K562 (cell line): ENCODE measurements around the gene ARHGAP12. TPM values are rescaled to one million over a fixed set of nuclear protein-coding genes. Genes with fewer than 3 reads are reported as not detected.

Experiments used
- ATAC-seq: fragments of 200-7000 bp; cut with Tn5 transposase; 3 replicates; pipeline ENCODE4 v1.9.1; 2020; ENCODE audit warnings: moderate library complexity
- BruUV-seq: library from RNA; stranded (reverse); fragments of 400-500 nt; replicated peaks from 2 replicates; lab custom pipeline; 2021; lab: Mats Ljungman, UMichigan
- CTCF ChIA-PET: fragments of 300-600 bp; formaldehyde crosslinking; extraction: SDS; loops from one replicate; lab custom pipeline; 2021; ENCODE audit warnings: low intra/inter-chr PET ratio; lab: Yijun Ruan, JAX
- POLR2A ChIA-PET: fragments of 300-600, 350-650 bp; sonication (Branson Sonifier 250); formaldehyde crosslinking; extraction: SDS; loops from one replicate; lab custom pipeline; 2021; ENCODE audit warnings: antibody characterized with exemption, inconsistent platforms; lab: Yijun Ruan, JAX
- DNase-seq, 4 experiments: peaks; one replicate each; pipeline versions ENCODE4 v3.0.0 to v3.0.0-alpha.2; 2011 to 2018; ENCODE audit warnings: low spot score in 3 of 4, mixed read lengths in 3 of 4; ENCODE audit errors: extremely low read depth in 1 of 4
- FAIRE-seq: peaks from 2 replicates; lab custom pipeline; 2011; peaks lifted over from hg19 to GRCh38; lab: Jason Lieb, UNC
- H2AFZ ChIP-seq: 2 replicates; pipeline ENCODE4 v1.6.0; 2011; ENCODE audit warnings: low read depth, low read length, control low read depth, inconsistent platforms
- H3K27ac ChIP-seq: fragments of 200-600 bp; 3 replicates; pipeline ENCODE4 v1.8.0; 2011; ENCODE audit warnings: low read depth, mild to moderate bottlenecking, control low read depth, inconsistent platforms, low read length, moderate library complexity, mixed read lengths; ENCODE audit errors: extremely low read depth
- H3K27me3 ChIP-seq, 2 experiments: fragments of 300-600 bp in 1 of 2; 2 replicates in 1 of 2; 3 replicates in 1 of 2; pipeline versions ENCODE4 v1.6.0 to v1.8.0; 2011; ENCODE audit warnings: inconsistent platforms in 2 of 2, low read length in 2 of 2, mild to moderate bottlenecking in 1 of 2, mixed read lengths in 1 of 2, moderate library complexity in 1 of 2; ENCODE audit not compliant: control insufficient read depth in 2 of 2, insufficient read depth in 2 of 2
- H3K36me3 ChIP-seq: fragments of 300-600 bp; 3 replicates; pipeline ENCODE4 v1.8.0; 2011; ENCODE audit warnings: mild to moderate bottlenecking, low read length, inconsistent platforms; ENCODE audit not compliant: control insufficient read depth, insufficient read depth
- H3K4me1 ChIP-seq, 2 experiments: fragments of 200-600 bp in 1 of 2; replicated peaks in 1 of 2; 2 replicates in 1 of 2; 3 replicates in 1 of 2; pipeline versions ENCODE4 v1.5.1 to v1.8.0; 2011; ENCODE audit warnings: inconsistent platforms in 2 of 2, low read length in 2 of 2, mild to moderate bottlenecking in 1 of 2, mixed read lengths in 1 of 2, moderate library complexity in 1 of 2; ENCODE audit not compliant: control insufficient read depth in 2 of 2, insufficient read depth in 2 of 2
- H3K4me2 ChIP-seq: 2 replicates; pipeline ENCODE4 v1.6.1; 2011; ENCODE audit warnings: low read length, control low read depth, inconsistent platforms, mixed read lengths; ENCODE audit not compliant: insufficient read depth
- H3K4me3 ChIP-seq: fragments of 200-600 bp; sonication (generic), shearing (Covaris generic); 2 replicates; pipeline ENCODE4 v1.5.1; 2016; ENCODE audit warnings: control low read depth, inconsistent platforms
- H3K79me2 ChIP-seq: fragments of 200-600 bp; 3 replicates; pipeline ENCODE4 v1.8.0; 2011; ENCODE audit warnings: low read length, inconsistent platforms; ENCODE audit not compliant: control insufficient read depth, insufficient read depth
- H3K9ac ChIP-seq, 2 experiments: 2 replicates each; pipeline versions ENCODE4 v1.6.0 to v1.6.1; 2011; ENCODE audit warnings: low read depth in 2 of 2, low read length in 2 of 2, control low read depth in 1 of 2, inconsistent platforms in 1 of 2, mild to moderate bottlenecking in 1 of 2, mixed read lengths in 1 of 2; ENCODE audit not compliant: insufficient read depth in 1 of 2
- H3K9me1 ChIP-seq: one replicate; pipeline ENCODE4 v1.6.0; 2011; ENCODE audit warnings: inconsistent platforms, mild to moderate bottlenecking, low read length, moderate library complexity; ENCODE audit not compliant: control insufficient read depth, insufficient read depth
- H3K9me3 ChIP-seq: replicated peaks from 2 replicates; pipeline ENCODE4 v1.5.1; 2011; ENCODE audit warnings: low read depth, low read length, inconsistent platforms; ENCODE audit not compliant: control insufficient read depth, insufficient read depth
- H4K20me1 ChIP-seq: replicated peaks from 2 replicates; pipeline ENCODE4 v1.6.1; 2011; ENCODE audit warnings: low read length, inconsistent platforms, mixed read lengths; ENCODE audit not compliant: control insufficient read depth, insufficient read depth
- ATF7 ChIP-seq: fragments of 450-650 bp; IDR thresholded peaks from 2 replicates; pipeline ENCODE4 v1.7.1; 2014; ENCODE audit warnings: mild to moderate bottlenecking, moderate library complexity
- CEBPB ChIP-seq: fragments of 450-650 bp; IDR thresholded peaks from 2 replicates; pipeline ENCODE4 v1.6.1; 2016; ENCODE audit warnings: missing genetic modification characterization, missing compliant biosample characterization
- CHCHD3 ChIP-seq: fragments of 250-450 bp; sonication (Bioruptor Pico); IDR thresholded peaks from 2 replicates; pipeline ENCODE4 v2.1.2; 2022; ENCODE audit warnings: mild to moderate bottlenecking
- RAD21 ChIP-seq, 2 experiments: fragments of 250-450 bp in 1 of 2; fragments of 450-650 bp in 1 of 2; sonication (Bioruptor Pico) in 1 of 2; formaldehyde crosslinking in 1 of 2; IDR thresholded peaks in 1 of 2; conservative IDR thresholded peaks in 1 of 2; 2 replicates each; pipeline versions ENCODE4 v1.4.0 to v1.8.0; 2020 to 2022; ENCODE audit warnings: mild to moderate bottlenecking in 2 of 2, moderate library complexity in 1 of 2
- SMARCE1 ChIP-seq: fragments of 450-650 bp; IDR thresholded peaks from 2 replicates; pipeline ENCODE4 v1.7.1; 2016; ENCODE audit warnings: mild to moderate bottlenecking
- ZKSCAN1 ChIP-seq: fragments of 150-350 bp; IDR thresholded peaks from 2 replicates; pipeline ENCODE4 v1.6.1; 2016; ENCODE audit warnings: low read depth, low read length
- WGBS: fragments of 100-300 bp; shearing (Covaris generic); methylation state at CpG from one replicate; pipeline ENCODE4 v1.1.6; 2016; ENCODE audit warnings: low coverage, mixed read lengths; ENCODE audit not compliant: insufficient coverage; ENCODE audit errors: missing lambda C conversion rate; 5-methylcytosine and 5-hydroxymethylcytosine counted together
- in situ Hi-C: fragments of 300-500 bp; cut with MboI; formaldehyde crosslinking; loops from 4 replicates; pipeline ENCODE4 v1.15.0; 2018; ENCODE audit warnings: inconsistent platforms, mixed read lengths
- intact Hi-C: fragments of 100-400 bp; cut with micrococcal nuclease; formaldehyde crosslinking; loops from 2 replicates; pipeline ENCODE4 v1.14.2; 2022
- polyA plus RNA-seq, 8 experiments: library from polyadenylated mRNA; depleted of rRNA in 4 of 8; stranded (reverse) in 5 of 8; unstranded in 3 of 8; fragments of >200 nt; fragmentation: Nextera tagmentation in 2 of 8; fragmentation: Illumina TruSeq in 1 of 8; extraction: Ambion mirVana in 2 of 8; extraction: Trizol in 1 of 8; gene quantifications; 2 replicates each; pipeline versions ENCODE4 v1.2.1 to v1.2.3, GENCODE V29; 2011 to 2014; ENCODE audit warnings: inconsistent platforms in 1 of 8, missing spikeins in 1 of 8
- total RNA-seq, 7 experiments: library from RNA; depleted of rRNA in 6 of 7; stranded (reverse); fragments of >200 nt in 6 of 7; fragmentation: Illumina TruSeq in 2 of 7; extraction: Trizol in 2 of 7; gene quantifications; 2 replicates each; pipeline versions ENCODE4 v1.2.1 to v1.2.3, GENCODE V29; 2011 to 2021; ENCODE audit warnings: low replicate concordance in 1 of 7
- TF ChIP-seq, protein P1 (sequence below): fragments of 450-650 bp; formaldehyde crosslinking; IDR thresholded peaks from 2 replicates; pipeline ENCODE4 v1.4.0; 2020; ENCODE audit warnings: mild to moderate bottlenecking, moderate library complexity
- TF ChIP-seq, protein P2 (sequence below): fragments of 200-800 bp; sonication (Bioruptor generic); IDR thresholded peaks from 2 replicates; pipeline ENCODE4 v1.6.1; 2016; ENCODE audit warnings: missing genetic modification characterization, missing compliant biosample characterization

The ARHGAP12 gene
- total and polyA plus RNA-seq, 9 of the 15 experiments (the other 6 are each of a cell fraction or from before 2014, with no cell fraction given), result 4.4 to 18.7 (median 10.1) TPM

DNA sequence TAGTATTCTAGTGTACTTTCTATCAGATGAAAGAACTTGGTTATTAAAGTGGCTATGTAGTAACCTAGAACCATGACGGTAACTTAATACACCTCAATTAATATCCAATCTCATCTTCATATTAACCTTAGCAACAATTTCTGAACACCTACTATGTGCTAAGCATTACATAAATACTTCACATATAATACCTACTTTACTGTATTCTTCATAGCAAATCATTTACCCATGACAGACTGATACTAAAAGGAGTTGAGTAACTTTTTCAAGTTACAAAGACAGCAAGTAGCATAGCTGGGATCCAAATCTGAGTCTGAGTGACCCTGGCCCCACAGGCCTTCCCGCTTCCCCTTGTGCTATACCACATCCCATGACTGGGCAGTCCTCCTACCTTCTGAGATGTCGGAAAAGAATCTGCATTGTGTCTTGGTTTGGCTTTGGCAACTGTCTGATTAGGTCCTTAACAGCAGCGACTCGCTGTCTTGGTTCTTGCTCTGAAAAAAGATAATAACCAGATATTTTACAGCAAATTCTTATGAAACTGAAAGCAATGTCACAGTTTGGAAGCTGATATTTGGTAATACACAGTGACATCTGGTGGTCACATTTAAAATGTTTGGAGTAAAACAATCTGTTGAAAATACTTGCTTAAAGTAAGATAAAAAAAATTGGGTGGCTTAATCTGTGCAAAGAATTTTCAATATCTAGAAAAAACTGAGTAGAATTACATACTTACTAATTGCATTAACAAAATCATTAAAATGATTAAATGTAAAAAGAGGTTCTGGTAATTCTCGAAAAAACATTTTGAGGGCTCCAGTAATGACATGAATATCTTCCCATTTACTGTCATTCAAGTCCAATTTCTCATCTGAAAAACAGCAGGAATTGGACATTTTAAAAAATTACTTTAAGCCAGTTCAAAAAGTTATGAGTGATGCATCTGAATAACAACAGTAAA lies 120.1 kb downstream of the ARHGAP12 start:
- 52% methylated on average over 6 of the region's 6 CpGs for WGBS
- no peaks in the 10 kb centered on the region for H3K4me1 ChIP-seq
- POLR2A ChIA-PET, result interaction anchor here (0.7 kb wide), 1 partner anchor 14 kb away, joined by 3 read pairs; no protein-coding TSS in a partner anchor
- intact Hi-C loops (loop anchor here (10.0 kb wide), 2 partner anchors 1024 to 1084 kb away; no protein-coding TSS in a partner anchor), in situ Hi-C loops (no loop called here)
- ATAC-seq (peak; percentile 85), DNase-seq (peak; percentile 5 to 56 (median 10)), FAIRE-seq (peak; percentile 71)
- no peaks in the 10 kb centered on the region for H3K27me3 ChIP-seq
- CTCF ChIA-PET, result interaction anchor here (0.6 to 1.9 kb wide), 5 partner anchors 100 to 1169 kb away, joined by 3 to 8 read pairs (median 3); no protein-coding TSS in a partner anchor
- H3K4me3 ChIP-seq, result no peak overlapping the region
- no peak overlapping the region for H2AFZ ChIP-seq
- H4K20me1 ChIP-seq, result no peaks in the 10 kb centered on the region
- no TSS peak for BruUV-seq
- H3K9me1 ChIP-seq, result no peaks in the 10 kb centered on the region
- H3K36me3 ChIP-seq, result peaks cover 21% of the 10 kb centered on the region; the same call in 1 of the 3 replicates
- H3K4me2 ChIP-seq, result no peak overlapping the region
- H3K9me3 ChIP-seq, result no peaks in the 10 kb centered on the region
- H3K9ac ChIP-seq, result no peak overlapping the region
- H3K79me2 ChIP-seq, result no peaks in the 10 kb centered on the region
- H3K27ac ChIP-seq, result no peak overlapping the region; the same call in 2 of the 3 replicates
- TF ChIP-seq CEBPB, result 0 out of 2 replicates have a peak, but pooled peaks have one; percentile 10
- TF ChIP-seq SMARCE1, result no peak
- TF ChIP-seq, protein P1, sequence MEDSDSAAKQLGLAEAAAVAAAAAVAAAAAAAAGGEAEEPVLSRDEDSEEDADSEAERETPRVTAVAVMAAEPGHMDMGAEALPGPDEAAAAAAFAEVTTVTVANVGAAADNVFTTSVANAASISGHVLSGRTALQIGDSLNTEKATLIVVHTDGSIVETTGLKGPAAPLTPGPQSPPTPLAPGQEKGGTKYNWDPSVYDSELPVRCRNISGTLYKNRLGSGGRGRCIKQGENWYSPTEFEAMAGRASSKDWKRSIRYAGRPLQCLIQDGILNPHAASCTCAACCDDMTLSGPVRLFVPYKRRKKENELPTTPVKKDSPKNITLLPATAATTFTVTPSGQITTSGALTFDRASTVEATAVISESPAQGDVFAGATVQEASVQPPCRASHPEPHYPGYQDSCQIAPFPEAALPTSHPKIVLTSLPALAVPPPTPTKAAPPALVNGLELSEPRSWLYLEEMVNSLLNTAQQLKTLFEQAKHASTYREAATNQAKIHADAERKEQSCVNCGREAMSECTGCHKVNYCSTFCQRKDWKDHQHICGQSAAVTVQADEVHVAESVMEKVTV (CRISPR knock-in tag), result peak; percentile 43; the same call in 1 of the 2 replicates
- TF ChIP-seq RAD21 (CRISPR knock-in tag; conservative IDR thresholded peaks at IDR 0.05 in 1 of 2, IDR thresholded peaks at IDR 0.05 in 1 of 2), result peak; percentile 69 to 75
- no peak for TF ChIP-seq CHCHD3 (CRISPR knock-in tag)
- TF ChIP-seq, protein P2, sequence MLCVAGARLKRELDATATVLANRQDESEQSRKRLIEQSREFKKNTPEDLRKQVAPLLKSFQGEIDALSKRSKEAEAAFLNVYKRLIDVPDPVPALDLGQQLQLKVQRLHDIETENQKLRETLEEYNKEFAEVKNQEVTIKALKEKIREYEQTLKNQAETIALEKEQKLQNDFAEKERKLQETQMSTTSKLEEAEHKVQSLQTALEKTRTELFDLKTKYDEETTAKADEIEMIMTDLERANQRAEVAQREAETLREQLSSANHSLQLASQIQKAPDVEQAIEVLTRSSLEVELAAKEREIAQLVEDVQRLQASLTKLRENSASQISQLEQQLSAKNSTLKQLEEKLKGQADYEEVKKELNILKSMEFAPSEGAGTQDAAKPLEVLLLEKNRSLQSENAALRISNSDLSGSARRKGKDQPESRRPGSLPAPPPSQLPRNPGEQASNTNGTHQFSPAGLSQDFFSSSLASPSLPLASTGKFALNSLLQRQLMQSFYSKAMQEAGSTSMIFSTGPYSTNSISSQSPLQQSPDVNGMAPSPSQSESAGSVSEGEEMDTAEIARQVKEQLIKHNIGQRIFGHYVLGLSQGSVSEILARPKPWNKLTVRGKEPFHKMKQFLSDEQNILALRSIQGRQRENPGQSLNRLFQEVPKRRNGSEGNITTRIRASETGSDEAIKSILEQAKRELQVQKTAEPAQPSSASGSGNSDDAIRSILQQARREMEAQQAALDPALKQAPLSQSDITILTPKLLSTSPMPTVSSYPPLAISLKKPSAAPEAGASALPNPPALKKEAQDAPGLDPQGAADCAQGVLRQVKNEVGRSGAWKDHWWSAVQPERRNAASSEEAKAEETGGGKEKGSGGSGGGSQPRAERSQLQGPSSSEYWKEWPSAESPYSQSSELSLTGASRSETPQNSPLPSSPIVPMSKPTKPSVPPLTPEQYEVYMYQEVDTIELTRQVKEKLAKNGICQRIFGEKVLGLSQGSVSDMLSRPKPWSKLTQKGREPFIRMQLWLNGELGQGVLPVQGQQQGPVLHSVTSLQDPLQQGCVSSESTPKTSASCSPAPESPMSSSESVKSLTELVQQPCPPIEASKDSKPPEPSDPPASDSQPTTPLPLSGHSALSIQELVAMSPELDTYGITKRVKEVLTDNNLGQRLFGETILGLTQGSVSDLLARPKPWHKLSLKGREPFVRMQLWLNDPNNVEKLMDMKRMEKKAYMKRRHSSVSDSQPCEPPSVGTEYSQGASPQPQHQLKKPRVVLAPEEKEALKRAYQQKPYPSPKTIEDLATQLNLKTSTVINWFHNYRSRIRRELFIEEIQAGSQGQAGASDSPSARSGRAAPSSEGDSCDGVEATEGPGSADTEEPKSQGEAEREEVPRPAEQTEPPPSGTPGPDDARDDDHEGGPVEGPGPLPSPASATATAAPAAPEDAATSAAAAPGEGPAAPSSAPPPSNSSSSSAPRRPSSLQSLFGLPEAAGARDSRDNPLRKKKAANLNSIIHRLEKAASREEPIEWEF (CRISPR knock-in tag), result no peak
- TF ChIP-seq ZKSCAN1, result peak; percentile 70
- TF ChIP-seq ATF7, result peak; percentile 26; the same call in 1 of the 2 replicates
